Stimulated activated effector memory CD8-positive, alpha-beta T cell treated with anti-CD3 and anti-CD28 coated beads, Interleukin-12 subunit alpha, Interleukin-12 subunit beta, amount 100 ng/mL, for 72 hours (primary cell): ENCODE results near the gene RALGDS.

Experiments used
- ATAC-seq: fragments of 150-1000 bp; cut with Tn5 transposase; 2 replicates; pipeline ENCODE4 v1.10.0; 2021
- DNase-seq, 2 donors: peaks; one replicate each; pipeline ENCODE4 v3.0.0; 2021 to 2022; ENCODE audit warnings: low spot score in 2 of 2
- H3K27ac Mint-ChIP-seq: one replicate; pipeline ENCODE4 v1.8.0; 2022; ENCODE audit warnings: mild to moderate bottlenecking, mixed read lengths
- H3K36me3 Mint-ChIP-seq: one replicate; pipeline ENCODE4 v1.8.0; 2022; ENCODE audit warnings: mild to moderate bottlenecking, mixed read lengths
- H3K4me1 Mint-ChIP-seq: one replicate; pipeline ENCODE4 v1.8.0; 2022; ENCODE audit warnings: mixed read lengths
- H3K4me3 Mint-ChIP-seq: one replicate; pipeline ENCODE4 v1.8.0; 2022; ENCODE audit warnings: mild to moderate bottlenecking, mixed read lengths
- H3K9me3 Mint-ChIP-seq: one replicate; pipeline ENCODE4 v1.8.0; 2022; ENCODE audit warnings: mixed read lengths

The RALGDS gene

GRCh38 chr9:133119846-133120500 is 1.1 kb downstream of the RALGDS start:
- Mint-ChIP-seq H3K27ac (peak overlapping the region; percentile 74), H3K36me3 (peaks cover 72% of the 10 kb centered on the region), H3K9me3 (no peaks in the 10 kb centered on the region), H3K4me3 (peak overlapping the region; percentile 65), H3K4me1 (peaks cover 86% of the 10 kb centered on the region)
- no peak for ATAC-seq
- no peak for DNase-seq

GRCh38 chr9:133119103-133119845 is 1.8 kb downstream of the RALGDS start:
- Mint-ChIP-seq H3K9me3 (no peaks in the 10 kb centered on the region), H3K36me3 (peaks cover 71% of the 10 kb centered on the region), H3K4me3 (peak overlapping the region; percentile 65), H3K4me1 (peaks cover 86% of the 10 kb centered on the region), H3K27ac (peak overlapping the region; percentile 75)
- DNase-seq (no peak), ATAC-seq (no peak)

GRCh38 chr9:133118568-133118967 is 2.5 kb downstream of the RALGDS start:
- peaks cover 86% of the 10 kb centered on the region for H3K4me1 Mint-ChIP-seq
- H3K9me3 Mint-ChIP-seq, result no peaks in the 10 kb centered on the region
- H3K27ac Mint-ChIP-seq, result peak overlapping the region; percentile 75
- peaks cover 69% of the 10 kb centered on the region for H3K36me3 Mint-ChIP-seq
- DNase-seq, result no peak
- H3K4me3 Mint-ChIP-seq, result peak overlapping the region; percentile 65
- ATAC-seq, result no peak

- H3K4me3 Mint-ChIP-seq, result peak overlapping the region; percentile 35
- peaks cover 86% of the 10 kb centered on the region for H3K4me1 Mint-ChIP-seq
- H3K27ac Mint-ChIP-seq, result peak overlapping the region; percentile 75
- no peak for DNase-seq
- no peak for ATAC-seq
- H3K36me3 Mint-ChIP-seq, result peaks cover 73% of the 10 kb centered on the region
- H3K9me3 Mint-ChIP-seq, result no peaks in the 10 kb centered on the region
Observed at GRCh38 chr9:133118179-133118520, 2.9 kb downstream of the RALGDS start.

GRCh38 chr9:133117271-133118178 is 3.5 kb downstream of the RALGDS start:
- DNase-seq, result no peak

GRCh38 chr9:133116346-133117231 is 4.5 kb downstream of the RALGDS start:
- Mint-ChIP-seq H3K27ac (peak overlapping the region; percentile 90), H3K4me1 (peaks cover 85% of the 10 kb centered on the region), H3K36me3 (peaks cover 75% of the 10 kb centered on the region), H3K4me3 (peak overlapping the region; percentile 73), H3K9me3 (no peaks in the 10 kb centered on the region)
- ATAC-seq (no peak), DNase-seq (no peak)

More at GRCh38 chr9:133117271-133118178, 3.5 kb downstream of the RALGDS start:
- H3K4me1 Mint-ChIP-seq, result peaks cover 87% of the 10 kb centered on the region
- peaks cover 75% of the 10 kb centered on the region for H3K36me3 Mint-ChIP-seq
- H3K27ac Mint-ChIP-seq, result peak overlapping the region; percentile 75
- peak overlapping the region; percentile 35 for H3K4me3 Mint-ChIP-seq
- H3K9me3 Mint-ChIP-seq, result no peaks in the 10 kb centered on the region
- ATAC-seq, result no peak

- DNase-seq (peak in 1 of 2 donors; percentile 85), ATAC-seq (peak; percentile 95)
- H3K36me3 Mint-ChIP-seq, result peaks cover 81% of the 10 kb centered on the region
- H3K4me3 Mint-ChIP-seq, result peak overlapping the region; percentile 73
- no peaks in the 10 kb centered on the region for H3K9me3 Mint-ChIP-seq
- H3K27ac Mint-ChIP-seq, result peak overlapping the region; percentile 90
- H3K4me1 Mint-ChIP-seq, result peaks cover 84% of the 10 kb centered on the region
Observed at GRCh38 chr9:133115604-133116345, 5.3 kb downstream of the RALGDS start.

- Mint-ChIP-seq H3K9me3 (no peaks in the 10 kb centered on the region), H3K36me3 (peaks cover 82% of the 10 kb centered on the region), H3K4me3 (peak overlapping the region; percentile 73), H3K27ac (peak overlapping the region; percentile 90), H3K4me1 (peaks cover 82% of the 10 kb centered on the region)
- DNase-seq (no peak), ATAC-seq (peak; percentile 9)
Observed at GRCh38 chr9:133114886-133115603, 6.0 kb downstream of the RALGDS start.

GRCh38 chr9:133113949-133114885 is 6.8 kb downstream of the RALGDS start:
- H3K4me1 Mint-ChIP-seq, result peaks cover 79% of the 10 kb centered on the region
- peak overlapping the region; percentile 90 for H3K27ac Mint-ChIP-seq
- peak overlapping the region; percentile 73 for H3K4me3 Mint-ChIP-seq
- no peak for DNase-seq
- ATAC-seq, result no peak
- peaks cover 82% of the 10 kb centered on the region for H3K36me3 Mint-ChIP-seq
- H3K9me3 Mint-ChIP-seq, result no peaks in the 10 kb centered on the region

GRCh38 chr9:133113163-133113948 is 7.7 kb downstream of the RALGDS start:
- H3K9me3 Mint-ChIP-seq, result no peaks in the 10 kb centered on the region
- DNase-seq (no peak), ATAC-seq (peak; percentile 33)
- peaks cover 71% of the 10 kb centered on the region for H3K4me1 Mint-ChIP-seq
- H3K36me3 Mint-ChIP-seq, result peaks cover 82% of the 10 kb centered on the region
- H3K27ac Mint-ChIP-seq, result peak overlapping the region; percentile 90
- H3K4me3 Mint-ChIP-seq, result peak overlapping the region; percentile 73

GRCh38 chr9:133112663-133113026 is 8.4 kb downstream of the RALGDS start:
- Mint-ChIP-seq H3K4me3 (peak overlapping the region; percentile 73), H3K4me1 (peaks cover 63% of the 10 kb centered on the region), H3K36me3 (peaks cover 85% of the 10 kb centered on the region), H3K27ac (peak overlapping the region; percentile 90), H3K9me3 (no peaks in the 10 kb centered on the region)
- peak; percentile 3 for ATAC-seq
- DNase-seq, result no peak
